Endothelial cell (in vitro differentiated cells): Measurements from ENCODE around the gene CITED1. TPM values are rescaled to one million over a fixed set of nuclear protein-coding genes. Genes with fewer than 3 reads are reported as not detected.
A peak's percentile ranks its signal among the peaks of the same experiment; 100 is the strongest.

Experiments used
- DNase-seq: peaks from one replicate; pipeline ENCODE4 v3.0.0; 2021; ENCODE audit warnings: low spot score
- H3K27ac Mint-ChIP-seq: one replicate; pipeline ENCODE4 v1.8.0; 2021; ENCODE audit warnings: mixed read lengths, inconsistent platforms; ENCODE audit not compliant: unreplicated experiment
- H3K27me3 Mint-ChIP-seq: one replicate; pipeline ENCODE4 v1.8.0; 2021; ENCODE audit warnings: mild to moderate bottlenecking, moderate library complexity, mixed read lengths, inconsistent platforms; ENCODE audit not compliant: unreplicated experiment
- H3K36me3 Mint-ChIP-seq: one replicate; pipeline ENCODE4 v1.8.0; 2021; ENCODE audit warnings: mild to moderate bottlenecking, low read depth, mixed read lengths, inconsistent platforms; ENCODE audit not compliant: unreplicated experiment
- H3K4me1 Mint-ChIP-seq: one replicate; pipeline ENCODE4 v1.8.0; 2021; ENCODE audit warnings: mild to moderate bottlenecking, mixed read lengths, inconsistent platforms; ENCODE audit not compliant: unreplicated experiment
- H3K4me3 Mint-ChIP-seq: one replicate; pipeline ENCODE4 v1.8.0; 2021; ENCODE audit warnings: mild to moderate bottlenecking, mixed read lengths, inconsistent platforms; ENCODE audit not compliant: unreplicated experiment
- H3K9me3 Mint-ChIP-seq: one replicate; pipeline ENCODE4 v1.8.0; 2021; ENCODE audit warnings: mixed read lengths, inconsistent platforms; ENCODE audit not compliant: unreplicated experiment
- total RNA-seq: library from RNA; stranded (reverse); fragmentation: NEBNext Ultra II Directional; extraction: Animal tissue kit (Norgen Biotek cat#: 25700); gene quantifications from one replicate; pipeline ENCODE4 v1.2.1, GENCODE V29; 2021; ENCODE audit not compliant: unreplicated experiment
- TF ChIP-seq, protein P1 (sequence below): fragments of 200-600 bp; sonication (generic); IDR thresholded peaks from one replicate; pipeline ENCODE4 v1.5.0; 2021; ENCODE audit warnings: antibody characterized with exemption; ENCODE audit not compliant: unreplicated experiment

Gene CITED1
- total RNA-seq, 1 donor from 2014 or later, result 3.2 TPM

DNA sequence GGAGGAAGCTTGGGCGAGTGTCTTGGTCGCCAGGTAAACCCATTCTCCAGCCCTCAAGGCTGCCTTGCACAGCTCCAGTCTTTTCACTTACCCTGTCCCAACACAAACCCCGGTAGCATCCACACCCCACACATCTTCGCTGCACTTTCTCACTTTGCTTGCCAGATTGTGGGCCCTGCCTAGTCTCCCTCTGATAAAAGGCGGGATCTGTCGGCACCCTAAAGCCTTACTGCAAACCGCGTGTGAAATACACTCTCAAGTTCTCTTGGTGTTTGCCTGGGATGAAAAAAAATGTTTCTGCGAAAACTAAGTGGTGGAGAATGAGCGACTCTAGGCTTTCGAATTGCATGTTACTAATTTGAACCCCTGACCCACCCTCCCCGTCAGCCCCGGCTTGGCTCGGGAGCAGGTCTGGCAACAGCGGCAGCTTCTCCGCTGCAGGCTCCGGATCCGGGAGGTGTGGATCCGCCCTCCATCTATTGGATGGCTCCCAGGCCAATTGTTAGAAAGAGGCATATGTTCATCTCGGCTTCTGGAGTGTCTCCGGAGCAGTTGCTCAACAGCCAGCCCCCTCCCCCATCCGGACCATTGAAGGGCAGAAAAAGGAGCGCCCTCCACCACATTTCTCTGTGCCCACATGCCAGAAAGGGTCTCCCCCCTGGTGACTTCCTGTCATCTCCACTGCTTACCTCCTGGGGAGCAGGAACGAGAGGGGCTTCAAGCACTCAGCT, 3.0 kb upstream of the CITED1 start:
- peaks cover 8% of the 10 kb centered on the region for H3K4me1 Mint-ChIP-seq
- H3K4me3 Mint-ChIP-seq, result peak overlapping the region; percentile 77
- no peak overlapping the region for H3K27ac Mint-ChIP-seq
- H3K9me3 Mint-ChIP-seq, result no peaks in the 10 kb centered on the region
- TF ChIP-seq, protein P1, sequence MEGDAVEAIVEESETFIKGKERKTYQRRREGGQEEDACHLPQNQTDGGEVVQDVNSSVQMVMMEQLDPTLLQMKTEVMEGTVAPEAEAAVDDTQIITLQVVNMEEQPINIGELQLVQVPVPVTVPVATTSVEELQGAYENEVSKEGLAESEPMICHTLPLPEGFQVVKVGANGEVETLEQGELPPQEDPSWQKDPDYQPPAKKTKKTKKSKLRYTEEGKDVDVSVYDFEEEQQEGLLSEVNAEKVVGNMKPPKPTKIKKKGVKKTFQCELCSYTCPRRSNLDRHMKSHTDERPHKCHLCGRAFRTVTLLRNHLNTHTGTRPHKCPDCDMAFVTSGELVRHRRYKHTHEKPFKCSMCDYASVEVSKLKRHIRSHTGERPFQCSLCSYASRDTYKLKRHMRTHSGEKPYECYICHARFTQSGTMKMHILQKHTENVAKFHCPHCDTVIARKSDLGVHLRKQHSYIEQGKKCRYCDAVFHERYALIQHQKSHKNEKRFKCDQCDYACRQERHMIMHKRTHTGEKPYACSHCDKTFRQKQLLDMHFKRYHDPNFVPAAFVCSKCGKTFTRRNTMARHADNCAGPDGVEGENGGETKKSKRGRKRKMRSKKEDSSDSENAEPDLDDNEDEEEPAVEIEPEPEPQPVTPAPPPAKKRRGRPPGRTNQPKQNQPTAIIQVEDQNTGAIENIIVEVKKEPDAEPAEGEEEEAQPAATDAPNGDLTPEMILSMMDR, result no peak
- H3K36me3 Mint-ChIP-seq, result no peaks in the 10 kb centered on the region
- peak; percentile 60 for DNase-seq
- H3K27me3 Mint-ChIP-seq, result peaks cover 15% of the 10 kb centered on the region

DNA sequence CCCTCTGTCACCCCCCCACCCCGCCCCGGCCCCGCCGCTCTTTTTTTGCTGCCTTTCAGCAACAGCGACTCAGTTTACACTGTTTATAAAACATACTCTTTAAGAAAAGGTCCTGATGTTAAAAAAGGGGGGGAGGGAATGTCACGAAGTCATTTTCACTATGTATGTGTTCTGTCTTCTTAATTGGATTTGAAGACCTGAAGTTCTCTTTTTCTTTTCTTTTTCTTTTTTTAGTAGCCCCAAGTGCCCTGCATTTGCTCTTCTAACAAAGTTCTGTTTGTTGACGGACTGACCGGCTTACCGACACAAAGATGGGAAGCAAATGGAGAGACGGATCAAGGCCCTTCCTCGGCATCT, 2.5 kb upstream of the CITED1 start:
- TF ChIP-seq, protein P1, result no peak
- H3K4me3 Mint-ChIP-seq, result peak overlapping the region; percentile 77
- no peak for DNase-seq
- H3K36me3 Mint-ChIP-seq, result no peaks in the 10 kb centered on the region
- H3K27me3 Mint-ChIP-seq, result peaks cover 15% of the 10 kb centered on the region
- H3K9me3 Mint-ChIP-seq, result no peaks in the 10 kb centered on the region
- H3K27ac Mint-ChIP-seq, result no peak overlapping the region
- H3K4me1 Mint-ChIP-seq, result peaks cover 8% of the 10 kb centered on the region

DNA sequence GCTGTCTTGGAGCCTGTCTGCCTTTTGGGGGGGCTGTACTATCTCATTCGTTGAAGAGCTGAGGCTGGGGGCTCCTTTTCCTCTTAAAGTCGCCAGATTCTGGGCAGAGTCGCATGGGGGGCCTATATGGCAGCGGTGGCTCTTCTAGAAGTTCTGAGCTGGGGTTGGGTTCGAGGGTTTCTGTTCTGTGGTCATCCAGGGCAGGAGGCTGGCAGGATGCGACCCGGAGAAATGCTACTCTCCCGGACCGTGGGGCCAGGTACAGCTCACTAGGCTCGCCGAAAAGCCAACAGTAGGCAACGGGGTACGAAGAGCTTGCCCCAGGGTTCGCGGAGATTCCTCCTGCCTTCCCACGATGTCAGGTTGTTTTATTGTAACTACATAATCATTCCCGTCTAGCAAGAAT, 1.9 kb upstream of the CITED1 start:
- Mint-ChIP-seq H3K27me3 (peaks cover 15% of the 10 kb centered on the region), H3K4me1 (peaks cover 8% of the 10 kb centered on the region), H3K36me3 (no peaks in the 10 kb centered on the region), H3K4me3 (peak overlapping the region; percentile 78), H3K27ac (no peak overlapping the region), H3K9me3 (no peaks in the 10 kb centered on the region)
- DNase-seq, result no peak
- TF ChIP-seq, protein P1, result no peak

DNA sequence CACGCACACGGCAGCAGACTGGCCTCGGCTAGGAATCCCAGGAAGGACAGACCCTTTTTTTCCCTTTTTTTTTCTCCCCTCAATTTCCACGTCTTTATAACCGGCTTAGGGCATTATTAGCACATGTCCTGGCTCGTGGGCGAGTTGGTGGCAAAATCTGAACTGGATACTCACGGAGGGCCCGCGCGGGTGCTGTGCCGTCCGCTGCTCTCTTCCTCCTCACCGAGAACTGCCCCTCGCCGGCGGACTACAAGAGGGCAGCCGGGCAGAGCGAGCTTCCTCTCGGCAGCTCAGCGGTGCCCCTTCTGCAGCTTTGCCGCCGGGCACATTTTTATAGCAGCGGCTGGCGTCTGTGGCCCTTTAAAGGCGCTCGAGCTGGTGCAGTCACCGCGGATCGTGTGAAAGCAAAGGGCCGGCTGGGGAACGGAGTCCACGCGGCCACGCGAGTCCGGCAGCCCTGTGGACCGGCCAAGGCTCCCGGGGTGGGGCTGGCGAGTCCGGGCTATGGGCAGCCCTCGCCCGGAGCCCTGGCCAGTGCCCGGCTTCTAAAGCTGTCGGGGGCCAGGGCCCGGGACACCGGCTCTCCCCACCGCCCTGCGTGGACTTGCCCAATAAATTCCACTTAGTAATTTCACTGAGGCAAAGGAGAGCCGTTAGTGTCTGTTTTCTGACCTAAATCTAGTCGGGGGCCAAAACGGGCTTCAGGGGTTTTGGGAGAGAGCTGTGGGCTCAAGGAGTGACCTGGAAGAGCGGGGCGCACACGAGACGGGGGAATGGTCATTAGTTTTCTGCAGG, 1.3 kb upstream of the CITED1 start:
- Mint-ChIP-seq H3K36me3 (no peaks in the 10 kb centered on the region), H3K27ac (no peak overlapping the region), H3K27me3 (peaks cover 15% of the 10 kb centered on the region), H3K4me3 (peak overlapping the region; percentile 88), H3K9me3 (no peaks in the 10 kb centered on the region), H3K4me1 (peaks cover 8% of the 10 kb centered on the region)
- peak; percentile 44 for DNase-seq
- TF ChIP-seq, protein P1, result no peak
